ENCODE results near the gene EGFLAM.

DNA sequence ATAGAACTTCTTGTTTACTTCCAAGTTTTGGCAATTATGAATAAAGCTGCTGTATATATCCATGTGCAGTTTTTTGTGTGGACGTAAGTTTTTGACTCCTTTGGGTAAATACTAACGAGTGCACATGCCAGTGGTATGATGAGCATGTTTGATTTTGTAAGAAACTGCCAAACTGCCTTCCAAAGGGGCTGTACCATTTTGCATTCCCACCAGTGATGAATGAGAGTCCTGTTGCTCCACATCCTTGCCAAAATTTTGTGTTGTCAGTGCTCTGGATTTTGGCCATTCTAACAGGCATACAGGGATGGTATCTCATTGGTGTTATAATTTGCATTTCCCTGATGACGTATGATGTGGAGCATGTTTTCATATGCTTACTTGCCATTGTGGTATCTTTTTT lies 73.5 kb downstream of the EGFLAM start:
- TF ChIP-seq, protein P1, sequence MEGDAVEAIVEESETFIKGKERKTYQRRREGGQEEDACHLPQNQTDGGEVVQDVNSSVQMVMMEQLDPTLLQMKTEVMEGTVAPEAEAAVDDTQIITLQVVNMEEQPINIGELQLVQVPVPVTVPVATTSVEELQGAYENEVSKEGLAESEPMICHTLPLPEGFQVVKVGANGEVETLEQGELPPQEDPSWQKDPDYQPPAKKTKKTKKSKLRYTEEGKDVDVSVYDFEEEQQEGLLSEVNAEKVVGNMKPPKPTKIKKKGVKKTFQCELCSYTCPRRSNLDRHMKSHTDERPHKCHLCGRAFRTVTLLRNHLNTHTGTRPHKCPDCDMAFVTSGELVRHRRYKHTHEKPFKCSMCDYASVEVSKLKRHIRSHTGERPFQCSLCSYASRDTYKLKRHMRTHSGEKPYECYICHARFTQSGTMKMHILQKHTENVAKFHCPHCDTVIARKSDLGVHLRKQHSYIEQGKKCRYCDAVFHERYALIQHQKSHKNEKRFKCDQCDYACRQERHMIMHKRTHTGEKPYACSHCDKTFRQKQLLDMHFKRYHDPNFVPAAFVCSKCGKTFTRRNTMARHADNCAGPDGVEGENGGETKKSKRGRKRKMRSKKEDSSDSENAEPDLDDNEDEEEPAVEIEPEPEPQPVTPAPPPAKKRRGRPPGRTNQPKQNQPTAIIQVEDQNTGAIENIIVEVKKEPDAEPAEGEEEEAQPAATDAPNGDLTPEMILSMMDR (conservative IDR thresholded peaks at IDR 0.05 in 1 of 2, IDR thresholded peaks at IDR 0.05 in 1 of 2; ENCODE audit: low read depth in 1 of 2, low read length in 2 of 2) = no peak
- TF ChIP-seq EZH2 (IDR thresholded peaks at IDR 0.05; ENCODE audit: low read length, missing control alignments) = no peak

Data from fibroblast of lung (primary cell).